HuH-7 (cell line): ENCODE data around the gene NOVA1.

Experiments used
- DNase-seq: peaks from one replicate; pipeline ENCODE4 v3.0.0; 2011; ENCODE audit warnings: low spot score

Gene NOVA1

DNA sequence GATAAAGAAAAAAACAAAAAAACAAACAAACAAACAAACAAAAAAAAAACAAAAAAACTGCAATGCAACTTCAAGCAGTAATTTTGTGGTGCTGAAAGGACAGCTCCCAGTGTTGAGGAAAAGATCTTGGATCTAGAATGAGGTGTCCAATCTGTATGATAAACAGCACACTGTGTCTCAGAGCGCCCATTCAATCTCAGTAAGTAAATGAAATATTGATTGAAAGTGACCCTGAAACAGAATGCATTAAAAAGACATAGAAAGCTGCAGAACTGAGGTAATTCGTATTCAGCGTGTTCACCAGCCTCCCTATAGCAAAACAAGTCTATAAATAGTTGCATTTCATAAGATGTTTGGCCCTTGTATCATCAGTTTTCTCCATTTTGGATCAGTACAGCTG, 153.0 kb downstream of the NOVA1 start:
- DNase-seq, result no peak

GRCh38 chr14:26443654-26444053, 154.2 kb downstream of the NOVA1 start:
- no peak for DNase-seq

DNA sequence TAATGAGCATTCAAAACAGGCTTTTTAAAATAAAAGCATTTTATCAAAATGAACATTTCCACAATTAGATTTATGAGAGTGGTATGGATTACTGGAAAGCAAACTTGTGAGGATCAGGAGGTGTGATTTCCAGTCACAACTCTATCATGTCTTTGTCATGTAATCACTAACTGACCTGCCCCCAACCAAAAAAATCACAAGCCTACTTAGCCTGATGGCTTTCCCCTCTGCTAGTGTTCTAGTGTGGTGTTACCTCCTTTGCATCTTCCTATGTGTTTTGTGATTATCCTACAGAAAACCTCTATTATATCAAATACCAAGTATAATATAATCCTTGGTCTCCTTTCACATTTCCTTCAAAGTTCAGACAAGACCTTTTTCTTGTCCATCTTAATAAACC, 168.6 kb downstream of the NOVA1 start:
- DNase-seq, result no peak

- no peak for DNase-seq
These were observed 170.7 kb downstream of the NOVA1 start for GRCh38 chr14:26427097-26427496.

DNA sequence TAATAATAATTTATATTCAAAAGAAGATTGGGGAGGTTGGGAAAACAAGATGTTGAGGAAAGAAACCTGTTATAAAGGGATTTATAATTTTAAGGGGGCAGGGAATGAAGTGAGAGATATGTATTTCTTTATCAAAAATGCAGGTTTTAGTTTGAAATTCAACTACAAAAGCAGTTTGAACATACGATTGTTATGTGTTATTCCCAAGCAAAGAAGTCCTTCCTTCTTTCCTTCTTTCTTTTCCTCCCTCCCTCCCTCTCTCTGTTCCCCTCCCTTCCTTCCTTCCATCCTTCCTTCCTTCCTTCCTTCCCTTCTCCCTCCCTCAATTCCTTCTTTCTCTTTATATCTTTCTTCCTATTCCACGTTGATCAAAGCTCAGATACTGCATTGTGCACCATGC, 173.3 kb downstream of the NOVA1 start:
- no peak for DNase-seq

GRCh38 chr14:26415618-26416123, 182.2 kb downstream of the NOVA1 start:
- no peak for DNase-seq

DNA sequence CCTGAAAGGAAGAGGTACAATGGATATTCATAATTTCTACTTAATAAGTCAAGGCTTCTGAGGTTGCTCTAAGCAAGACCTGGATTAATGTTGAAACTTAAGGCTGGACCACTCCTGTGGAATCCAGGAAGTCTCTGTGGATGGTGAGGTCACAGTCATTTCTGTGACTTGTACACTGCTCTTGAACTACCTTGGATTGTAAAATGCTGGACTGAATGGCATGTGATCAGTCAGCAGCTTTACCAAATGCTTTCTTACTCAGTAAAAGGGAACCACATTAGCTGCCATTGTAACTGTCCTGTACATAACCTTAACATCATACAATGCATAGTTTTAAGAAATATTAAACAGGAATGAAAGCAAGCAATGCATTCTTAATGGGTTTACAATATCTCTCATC, 182.9 kb downstream of the NOVA1 start:
- no peak for DNase-seq

GRCh38 chr14:26414103-26414502, 183.7 kb downstream of the NOVA1 start:
- DNase-seq, result no peak

DNA sequence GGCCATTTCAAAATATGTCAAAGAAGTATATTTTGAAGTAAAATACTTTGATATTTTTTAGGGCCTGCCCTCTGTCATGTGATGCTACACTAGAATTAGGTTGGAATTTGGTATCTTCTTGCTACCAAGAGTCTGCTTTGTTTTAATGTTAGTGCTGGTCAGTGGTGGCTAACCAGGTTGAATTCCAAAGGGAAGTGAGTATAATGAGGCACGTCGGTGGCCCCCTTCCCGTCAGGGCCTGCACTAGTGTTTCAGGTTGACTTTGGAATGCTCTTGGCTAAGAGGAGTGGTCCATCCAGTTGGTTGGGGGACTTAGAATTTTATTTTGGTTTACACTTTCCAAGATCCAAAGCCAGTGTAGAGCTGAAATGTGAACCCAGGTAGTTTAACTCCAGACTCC, 185.4 kb downstream of the NOVA1 start:
- DNase-seq, result no peak

- DNase-seq, result no peak
These were observed 187.6 kb downstream of the NOVA1 start for GRCh38 chr14:26410189-26410685.

DNA sequence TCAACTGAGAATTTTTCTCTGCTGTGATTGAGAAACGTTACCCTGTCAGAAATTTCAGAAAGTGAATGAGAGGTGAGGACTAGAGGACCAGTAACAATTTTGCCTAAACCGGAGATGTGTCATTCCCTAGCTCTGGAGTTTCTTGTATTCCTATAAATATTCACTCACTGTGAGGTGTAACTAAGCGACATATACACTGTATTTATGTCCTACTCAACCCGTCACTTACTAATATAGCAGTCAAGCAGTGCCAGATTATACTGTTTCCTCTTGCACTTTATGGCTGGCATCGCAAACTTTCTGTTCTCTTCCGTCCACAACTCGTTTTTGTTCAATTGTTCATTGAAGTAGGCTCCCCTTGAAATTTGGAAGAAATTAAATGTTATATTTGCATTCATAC, 192.9 kb downstream of the NOVA1 start:
- DNase-seq, result no peak

- DNase-seq, result no peak
These were observed 194.1 kb downstream of the NOVA1 start for GRCh38 chr14:26403760-26404159.

DNA sequence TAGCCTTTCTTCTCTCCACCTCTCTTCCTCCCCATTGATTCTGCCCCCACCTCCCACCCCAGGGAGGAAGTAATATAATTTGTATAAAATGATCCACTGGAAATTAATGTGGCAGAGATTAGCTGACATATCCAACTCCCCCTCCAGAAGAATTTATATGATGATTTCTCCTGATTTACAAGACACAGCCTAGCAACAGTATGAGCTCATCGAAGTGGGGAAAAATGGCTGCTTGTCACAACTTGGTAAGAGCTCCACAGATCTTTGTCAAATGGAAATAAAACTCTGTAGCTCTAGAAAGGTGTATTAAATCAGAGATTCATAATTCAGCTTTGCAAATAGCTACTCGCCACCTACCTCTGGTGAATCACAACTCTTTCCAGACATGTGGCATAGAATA, 195.7 kb downstream of the NOVA1 start:
- no peak for DNase-seq

GRCh38 chr14:26401179-26401968, 196.5 kb downstream of the NOVA1 start:
- DNase-seq, result peak; percentile 58

DNA sequence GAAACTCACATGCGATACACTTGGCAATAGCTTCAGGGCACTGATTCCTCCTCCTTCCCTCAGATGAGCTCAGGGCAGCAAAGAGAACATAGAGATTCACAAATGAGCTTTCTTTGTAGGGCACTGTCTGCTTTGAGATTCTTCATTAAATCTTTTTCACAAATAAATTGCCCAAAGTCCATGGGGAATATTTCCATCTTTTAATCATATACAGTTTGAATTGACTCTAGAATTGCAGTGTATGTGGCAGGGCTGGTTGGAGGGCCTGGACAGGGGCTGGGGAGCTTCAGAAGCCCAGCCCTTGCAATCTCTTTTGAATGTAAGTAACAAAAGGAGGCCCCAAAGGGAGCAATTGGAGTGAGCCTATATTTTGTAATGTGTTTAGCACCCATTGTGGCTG, 197.5 kb downstream of the NOVA1 start:
- no peak for DNase-seq

GRCh38 chr14:26398616-26399015, 199.2 kb downstream of the NOVA1 start:
- no peak for DNase-seq
